HepG2 (cell line): Measurements from ENCODE around the gene PPM1K. TPM values are rescaled to one million over a fixed set of nuclear protein-coding genes. Genes with fewer than 3 reads are reported as not detected.

Experiments
- ATF2 ChIP-seq: sonication (generic); formaldehyde crosslinking; IDR thresholded peaks from 2 replicates; pipeline ENCODE4 v1.4.0; 2020; ENCODE audit warnings: missing genetic modification reagents
- BCL6 ChIP-seq: IDR thresholded peaks from 2 replicates; pipeline ENCODE4 v1.6.1; 2016; ENCODE audit warnings: missing genetic modification reagents, missing compliant biosample characterization
- FOXK2 ChIP-seq: fragments of 450-650 bp; IDR thresholded peaks from 2 replicates; pipeline ENCODE4 v1.6.1; 2016
- HOXA5 ChIP-seq: sonication (generic); formaldehyde crosslinking; IDR thresholded peaks from 2 replicates; pipeline ENCODE4 v1.4.0; 2020; ENCODE audit warnings: missing genetic modification reagents
- ISL2 ChIP-seq: sonication (generic); formaldehyde crosslinking; IDR thresholded peaks from 2 replicates; pipeline ENCODE4 v1.5.0; 2020; ENCODE audit warnings: missing genetic modification reagents
- KDM5A ChIP-seq: fragments of 200-600 bp; sonication (generic); IDR thresholded peaks from 2 replicates; pipeline ENCODE4 v1.7.0; 2018; ENCODE audit warnings: antibody characterized with exemption, mild to moderate bottlenecking, low read length, borderline replicate concordance
- MIXL1 ChIP-seq: IDR thresholded peaks from 2 replicates; pipeline ENCODE4 v1.6.1; 2016
- MYC ChIP-seq: sonication (generic); formaldehyde crosslinking; IDR thresholded peaks from 2 replicates; pipeline ENCODE4 v1.9.0; 2021; ENCODE audit warnings: missing genetic modification reagents, borderline replicate concordance
- NFRKB ChIP-seq: fragments of 450-650 bp; IDR thresholded peaks from 2 replicates; pipeline ENCODE4 v1.6.1; 2017
- PHF20 ChIP-seq: sonication (generic); formaldehyde crosslinking; IDR thresholded peaks from 2 replicates; pipeline ENCODE4 v1.5.0; 2020; ENCODE audit warnings: mild to moderate bottlenecking, missing genetic modification reagents
- RAD21 ChIP-seq: fragments of 450-650 bp; formaldehyde crosslinking; IDR thresholded peaks from 2 replicates; pipeline ENCODE4 v1.5.0; 2020; ENCODE audit warnings: mild to moderate bottlenecking
- SMC3 ChIP-seq: IDR thresholded peaks from 2 replicates; pipeline ENCODE4 v1.6.1; 2011; ENCODE audit warnings: low read length, improper control_type of control experiment
- STAG1 ChIP-seq: sonication (generic); formaldehyde crosslinking; IDR thresholded peaks from 2 replicates; pipeline ENCODE4 v1.4.0; 2020; ENCODE audit warnings: missing genetic modification reagents
- THAP11 ChIP-seq: IDR thresholded peaks from 2 replicates; pipeline ENCODE4 v1.6.1; 2016; ENCODE audit warnings: missing biosample characterization, missing genetic modification reagents
- ZBTB2 ChIP-seq: sonication (generic); formaldehyde crosslinking; IDR thresholded peaks from 2 replicates; pipeline ENCODE4 v1.8.0; 2022; ENCODE audit warnings: low read depth, missing genetic modification reagents
- ZBTB7B ChIP-seq: sonication (generic); formaldehyde crosslinking; IDR thresholded peaks from 2 replicates; pipeline ENCODE4 v1.4.0; 2020; ENCODE audit warnings: missing genetic modification reagents
- ZC3H4 ChIP-seq: sonication (generic); formaldehyde crosslinking; IDR thresholded peaks from 2 replicates; pipeline ENCODE4 v1.4.0; 2020; ENCODE audit warnings: missing genetic modification reagents, borderline replicate concordance
- ZNF317 ChIP-seq: sonication (generic); formaldehyde crosslinking; IDR thresholded peaks from 2 replicates; pipeline ENCODE4 v1.5.0; 2020; ENCODE audit warnings: mild to moderate bottlenecking, missing genetic modification reagents
- ZNF569 ChIP-seq: sonication (generic); formaldehyde crosslinking; IDR thresholded peaks from 2 replicates; pipeline ENCODE4 v1.5.0; 2020; ENCODE audit warnings: mild to moderate bottlenecking, missing genetic modification reagents, moderate library complexity, borderline replicate concordance
- ZNF577 ChIP-seq: sonication (generic); formaldehyde crosslinking; IDR thresholded peaks from 2 replicates; pipeline ENCODE4 v1.4.0; 2020; ENCODE audit warnings: mild to moderate bottlenecking, low read depth, missing genetic modification reagents, borderline replicate concordance
- ZNF597 ChIP-seq: sonication (generic); formaldehyde crosslinking; IDR thresholded peaks from 2 replicates; pipeline ENCODE4 v1.5.0; 2020; ENCODE audit warnings: missing genetic modification reagents
- ZNF7 ChIP-seq: IDR thresholded peaks from 2 replicates; pipeline ENCODE4 v1.6.1; 2016; ENCODE audit warnings: missing biosample characterization, missing genetic modification reagents
- polyA plus RNA-seq, 8 experiments: library from polyadenylated mRNA; depleted of rRNA in 3 of 8; stranded (reverse) in 7 of 8; unstranded in 1 of 8; fragments of >200 nt; fragmentation: Illumina TruSeq in 4 of 8; extraction: Trizol in 4 of 8; gene quantifications; 2 replicates each; pipeline versions ENCODE4 v1.2.1 to v1.2.3, GENCODE V29; 2011 to 2016; ENCODE audit warnings: low read depth in 4 of 8, missing spikeins in 1 of 8, mixed read lengths in 1 of 8; ENCODE audit not compliant: insufficient read depth in 1 of 8
- total RNA-seq, 5 experiments: library from RNA; depleted of rRNA; stranded (reverse); fragments of >200 nt; fragmentation: Illumina TruSeq; extraction: Trizol; gene quantifications; 2 replicates each; pipeline ENCODE4 v1.2.3, GENCODE V29; 2016; ENCODE audit warnings: low read depth in 1 of 5
- TF ChIP-seq, protein P1 (sequence below): sonication (generic); formaldehyde crosslinking; IDR thresholded peaks from 2 replicates; pipeline ENCODE4 v1.5.0; 2020; ENCODE audit warnings: missing genetic modification reagents
- TF ChIP-seq, protein P2 (sequence below): sonication (generic); formaldehyde crosslinking; IDR thresholded peaks from 2 replicates; pipeline ENCODE4 v1.5.1; 2020; ENCODE audit warnings: mild to moderate bottlenecking, missing genetic modification reagents, borderline replicate concordance

Gene PPM1K
- total and polyA plus RNA-seq, 2 of the 13 experiments (the other 11 are each of a cell fraction or from before 2014, with no cell fraction given), result 11.9 to 17.8 TPM

DNA sequence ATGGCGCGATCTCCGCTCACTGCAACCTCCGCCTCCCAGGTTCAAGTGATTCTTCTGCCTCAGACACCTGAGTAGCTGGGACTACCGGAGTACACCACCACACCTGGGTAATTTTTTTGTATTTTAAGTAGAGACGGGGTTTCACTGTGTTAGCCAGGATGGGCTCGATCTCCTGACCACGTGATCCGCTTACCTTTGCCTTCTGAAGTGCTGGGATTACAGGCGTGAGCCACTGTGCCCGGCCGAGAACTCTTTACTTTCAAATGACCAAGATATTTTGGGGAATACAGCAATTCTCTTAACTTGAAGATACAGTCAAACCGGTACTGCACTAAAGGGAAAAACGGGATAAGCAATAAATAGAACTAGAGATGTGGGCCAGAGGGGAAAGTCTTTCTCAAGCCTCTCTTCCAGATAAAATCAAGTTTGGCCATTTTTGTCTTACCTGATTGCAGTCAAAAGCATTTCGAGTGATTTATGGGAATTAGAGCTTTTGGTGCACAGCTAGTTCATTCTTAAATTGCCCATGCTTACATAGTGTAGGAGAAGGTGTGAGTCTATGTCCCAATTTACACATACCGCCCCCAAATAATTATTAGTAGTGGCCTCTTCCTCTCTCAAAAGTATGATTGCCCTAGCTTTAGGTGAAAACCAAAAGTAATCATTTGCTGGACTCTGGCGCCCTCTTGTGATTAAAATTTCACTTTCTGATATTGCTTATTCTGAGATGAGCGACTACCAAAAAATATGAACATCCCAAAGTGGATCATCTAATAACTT, 72.7 kb downstream of the PPM1K start (continued):
- TF ChIP-seq BCL6 (CRISPR knock-in tag) (no peak), RAD21 (CRISPR knock-in tag) (peak; percentile 88), ZBTB2 (CRISPR knock-in tag) (no peak), THAP11 (CRISPR knock-in tag) (0 out of 2 replicates have a peak, but pooled peaks have one; percentile 6), ZNF597 (CRISPR knock-in tag) (no peak), MIXL1 (CRISPR knock-in tag) (peak; percentile 33; the same call in 1 of the 2 replicates), FOXK2 (no peak), ZC3H4 (no peak), NFRKB (no peak), ATF2 (0 out of 2 replicates have a peak, but pooled peaks have one; percentile 10), ZNF317 (no peak), MYC (no peak), KDM5A (no peak), SMC3 (peak; percentile 97), PHF20 (CRISPR knock-in tag) (no peak), STAG1 (CRISPR knock-in tag) (peak; percentile 95), ZNF569 (no peak), HOXA5 (peak; percentile 38; the same call in 1 of the 2 replicates), ZBTB7B (CRISPR knock-in tag) (no peak), ZNF577 (no peak), ZNF7 (CRISPR knock-in tag) (no peak), ISL2 (CRISPR knock-in tag) (0 out of 2 replicates have a peak, but pooled peaks have one; percentile 20)
- TF ChIP-seq, protein P1, sequence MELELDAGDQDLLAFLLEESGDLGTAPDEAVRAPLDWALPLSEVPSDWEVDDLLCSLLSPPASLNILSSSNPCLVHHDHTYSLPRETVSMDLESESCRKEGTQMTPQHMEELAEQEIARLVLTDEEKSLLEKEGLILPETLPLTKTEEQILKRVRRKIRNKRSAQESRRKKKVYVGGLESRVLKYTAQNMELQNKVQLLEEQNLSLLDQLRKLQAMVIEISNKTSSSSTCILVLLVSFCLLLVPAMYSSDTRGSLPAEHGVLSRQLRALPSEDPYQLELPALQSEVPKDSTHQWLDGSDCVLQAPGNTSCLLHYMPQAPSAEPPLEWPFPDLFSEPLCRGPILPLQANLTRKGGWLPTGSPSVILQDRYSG (CRISPR knock-in tag), result no peak
- TF ChIP-seq, protein P2, sequence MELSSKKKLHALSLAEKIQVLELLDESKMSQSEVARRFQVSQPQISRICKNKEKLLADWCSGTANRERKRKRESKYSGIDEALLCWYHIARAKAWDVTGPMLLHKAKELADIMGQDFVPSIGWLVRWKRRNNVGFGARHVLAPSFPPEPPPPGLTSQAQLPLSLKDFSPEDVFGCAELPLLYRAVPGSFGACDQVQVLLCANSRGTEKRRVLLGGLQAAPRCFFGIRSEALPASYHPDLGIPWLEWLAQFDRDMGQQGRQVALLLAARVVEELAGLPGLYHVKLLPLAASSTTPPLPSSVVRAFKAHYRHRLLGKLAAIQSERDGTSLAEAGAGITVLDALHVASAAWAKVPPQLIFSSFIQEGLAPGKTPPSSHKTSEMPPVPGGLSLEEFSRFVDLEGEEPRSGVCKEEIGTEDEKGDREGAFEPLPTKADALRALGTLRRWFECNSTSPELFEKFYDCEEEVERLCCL, result no peak
